Activated CD4-positive, alpha-beta T cell treated with anti-CD3 and anti-CD28 coated beads for 4 hours (primary cell): ENCODE data around the gene MS4A15.
"Not testable (repeated sequence)": the region's sequence is repeated elsewhere in the genome, so short reads cannot be mapped to it uniquely, and the experiment has no call there.

Experiments
- DNase-seq, 2 donors: peaks; one replicate each; pipeline ENCODE4 v3.0.0-alpha.2; 2020

The MS4A15 gene

GRCh38 chr11:60756307-60757032 is at the start of gene MS4A15:
MS4A15 (plus strand) TSS chr11:60756867; CDS start chr11:60763734, 6,867 bp downstream.
- no peak for DNase-seq

GRCh38 chr11:60706931-60707330 is 49.7 kb upstream of the MS4A15 start:
- no peak for DNase-seq

DNA sequence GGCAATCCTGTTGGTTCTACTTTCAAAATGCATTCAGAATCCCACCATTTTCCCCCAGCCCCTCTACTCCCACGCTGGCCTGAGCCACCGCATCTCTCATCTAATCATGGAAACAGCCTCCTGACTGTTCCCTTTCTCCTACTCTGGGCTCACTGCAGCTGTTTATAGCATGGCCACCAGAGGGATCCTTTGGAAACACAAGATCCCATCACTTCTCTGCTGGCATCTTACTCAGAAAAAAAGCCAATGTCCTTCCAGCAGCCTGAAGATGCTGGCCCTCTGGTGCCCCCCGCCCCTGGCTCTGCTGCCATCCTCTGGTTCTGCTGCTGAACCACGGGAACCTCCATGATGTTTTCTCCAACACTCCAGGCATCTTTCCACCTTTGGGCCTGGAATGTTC is 46.2 kb upstream of the MS4A15 start:
- DNase-seq: no peak

GRCh38 chr11:60711276-60711675 is 45.4 kb upstream of the MS4A15 start:
- DNase-seq: no peak

DNA sequence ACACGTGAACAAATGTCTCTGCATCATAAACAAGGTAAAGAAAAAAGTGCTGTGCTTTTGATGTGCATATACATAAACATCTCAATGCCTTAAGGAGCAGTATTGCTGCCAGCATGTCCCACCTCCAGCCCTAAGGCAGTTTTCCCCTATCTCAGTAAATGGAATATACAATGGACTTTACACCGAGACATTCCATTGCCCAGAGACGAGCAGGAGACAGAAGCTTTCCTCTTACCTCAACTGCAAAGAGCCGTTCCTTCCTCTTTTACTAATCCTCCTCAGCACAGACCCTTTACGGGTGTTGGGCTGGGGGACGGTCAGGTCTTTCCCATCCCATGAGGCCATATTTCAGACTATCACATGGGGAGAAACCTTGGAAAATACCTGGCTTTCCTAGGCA is 43.2 kb upstream of the MS4A15 start:
- DNase-seq: not testable (repeated sequence)

GRCh38 chr11:60717956-60718355 is 38.7 kb upstream of the MS4A15 start:
- no peak for DNase-seq

GRCh38 chr11:60718524-60719316 is 37.9 kb upstream of the MS4A15 start:
- DNase-seq: no peak

DNA sequence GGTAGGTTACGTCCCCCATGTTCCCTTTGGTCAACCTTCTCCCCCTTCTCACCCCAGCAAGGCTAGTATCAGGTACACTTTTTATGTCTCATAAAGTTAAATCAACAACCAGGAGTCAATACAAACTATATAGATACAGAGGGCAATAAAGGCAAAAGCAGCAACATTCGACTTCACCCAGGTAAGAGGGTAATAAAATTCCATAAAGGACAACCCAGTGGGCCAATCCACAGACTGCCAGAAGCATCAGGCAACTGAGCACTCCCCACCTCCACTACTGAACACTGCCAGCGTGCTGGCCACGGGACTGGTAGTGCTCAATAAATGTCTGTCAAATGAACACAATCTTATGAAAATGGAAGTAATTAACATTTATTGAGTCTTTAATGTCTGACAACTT is 37.3 kb upstream of the MS4A15 start:
- DNase-seq: no peak

- DNase-seq: no peak
Measured at GRCh38 chr11:60720460-60720859, 36.2 kb upstream of the MS4A15 start.

GRCh38 chr11:60724420-60724819 is 32.2 kb upstream of the MS4A15 start, which contains the start of gene MS4A18:
MS4A18 (plus strand) TSS chr11:60724720.
- no peak for DNase-seq

DNA sequence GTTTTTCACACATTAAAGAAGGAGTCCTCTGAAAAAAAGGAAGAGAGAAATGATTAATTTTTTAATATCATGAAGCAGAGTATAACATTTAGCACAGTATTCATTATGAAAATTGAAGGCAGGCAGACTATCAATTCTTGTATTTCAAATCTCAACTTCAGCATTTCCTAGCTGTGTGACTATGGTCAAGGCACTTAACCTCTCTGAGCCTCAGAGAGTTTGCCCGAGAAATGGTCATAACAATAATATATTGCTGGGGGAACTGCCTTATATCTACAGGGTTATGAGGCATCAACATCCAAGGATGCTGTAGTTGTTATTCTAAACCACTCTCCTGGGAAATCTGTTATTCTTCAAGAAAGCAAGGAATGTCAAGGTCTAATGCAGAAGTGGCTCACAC is 31.1 kb upstream of the MS4A15 start:
- no peak for DNase-seq

GRCh38 chr11:60731586-60731985 is 25.1 kb upstream of the MS4A15 start:
- DNase-seq: no peak

- no peak for DNase-seq
Measured at GRCh38 chr11:60734279-60734678, 22.4 kb upstream of the MS4A15 start.

DNA sequence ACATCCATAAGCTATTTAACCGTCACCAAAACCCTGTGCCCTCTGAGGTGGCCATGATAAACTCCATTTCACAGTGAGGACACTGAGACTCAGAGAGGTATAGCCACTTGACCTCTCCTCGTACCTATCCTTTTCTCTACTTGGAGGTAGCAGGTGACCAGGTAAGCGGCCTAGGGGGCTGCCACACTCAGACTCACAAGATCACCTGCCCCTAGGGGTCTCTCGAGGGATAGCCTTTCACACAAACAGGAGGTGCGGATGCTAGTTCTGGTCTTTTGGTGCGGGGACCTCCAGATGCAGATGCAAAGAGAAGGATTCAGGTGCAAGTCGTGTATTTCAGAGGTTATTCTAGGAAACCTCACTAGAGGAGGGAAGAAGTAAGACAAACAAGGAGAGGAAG is 17.6 kb upstream of the MS4A15 start:
- DNase-seq: no peak

- no peak for DNase-seq
Measured at GRCh38 chr11:60740573-60740972, 16.1 kb upstream of the MS4A15 start.

- DNase-seq: no peak
Measured at GRCh38 chr11:60741421-60741820, 15.2 kb upstream of the MS4A15 start.

GRCh38 chr11:60743058-60743457 is 13.6 kb upstream of the MS4A15 start:
- DNase-seq: no peak

DNA sequence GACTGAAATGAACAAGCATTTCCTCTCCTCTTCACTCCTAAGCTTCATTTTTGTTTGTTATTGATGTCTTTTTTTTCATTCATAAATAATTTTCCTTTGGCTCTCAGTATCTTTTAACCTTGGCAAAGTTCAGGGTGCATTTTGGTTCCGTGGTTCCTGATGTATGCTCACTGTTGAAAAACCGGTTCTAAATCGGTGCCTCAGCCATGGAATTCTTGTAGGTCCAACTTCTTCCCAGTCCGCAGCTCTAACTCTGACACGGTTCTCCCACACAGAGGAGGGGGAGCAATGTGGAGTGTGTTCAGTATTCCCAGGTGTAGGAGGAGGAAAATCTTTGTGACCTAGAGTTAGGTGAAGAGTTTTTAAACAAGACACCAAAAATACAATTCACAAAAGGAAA is 12.6 kb upstream of the MS4A15 start:
- no peak for DNase-seq

GRCh38 chr11:60747359-60747873 is 9.3 kb upstream of the MS4A15 start:
- no peak for DNase-seq

- no peak for DNase-seq
Measured at GRCh38 chr11:60748225-60748624, 8.4 kb upstream of the MS4A15 start.

DNA sequence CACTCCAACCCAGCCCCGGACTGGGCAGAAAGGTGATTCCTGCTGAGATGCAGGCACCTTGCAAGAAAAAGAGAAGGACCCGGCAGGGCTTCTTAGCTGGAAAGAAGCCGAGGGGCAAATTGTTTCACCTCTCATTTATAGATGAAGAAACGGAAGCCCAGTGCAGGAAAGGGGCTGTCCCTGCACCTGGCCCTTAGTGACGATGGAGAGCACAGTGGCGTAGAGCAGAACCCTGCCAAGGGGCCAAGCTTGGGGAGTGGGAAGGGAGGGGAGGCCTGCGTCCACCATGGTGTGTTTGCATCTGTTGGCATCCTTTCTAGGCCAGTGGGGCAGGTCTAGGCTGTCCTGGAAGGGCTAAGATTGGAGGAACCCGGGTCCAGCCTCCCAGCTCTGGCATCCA is 7.8 kb upstream of the MS4A15 start:
- no peak for DNase-seq

- no peak for DNase-seq
Measured at GRCh38 chr11:60750911-60751310, 5.8 kb upstream of the MS4A15 start.

DNA sequence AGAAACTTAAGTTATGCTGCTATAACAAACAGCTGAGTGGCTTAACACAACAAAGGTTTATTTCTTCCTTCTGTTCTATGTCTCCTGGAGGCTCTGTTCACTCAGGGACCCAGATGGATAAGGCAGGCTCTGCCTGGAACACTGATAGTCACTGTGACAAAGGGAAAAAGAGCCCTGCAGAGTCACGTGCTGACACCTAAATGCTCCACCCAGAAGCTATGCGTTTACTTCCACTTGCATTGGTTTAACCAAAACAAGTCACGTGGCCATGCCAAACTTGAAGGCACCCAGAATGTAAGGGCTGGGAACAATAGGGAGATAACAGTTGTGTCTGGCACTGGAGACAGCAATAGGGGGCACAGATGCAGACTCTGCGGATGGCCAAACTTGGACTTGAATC is 3.4 kb upstream of the MS4A15 start:
- DNase-seq: no peak

- no peak for DNase-seq
Measured at GRCh38 chr11:60754887-60755286, 1.8 kb upstream of the MS4A15 start.
